MM.1S (cell line): Measurements from ENCODE around the gene PPP4R2.

Experiments
- CTCF ChIP-seq: fragments of 300-600 bp; sonication (generic); IDR thresholded peaks from 2 replicates; pipeline ENCODE4 v1.5.1; 2016; ENCODE audit warnings: antibody characterized with exemption, low read length, mixed read lengths
- EZH2 ChIP-seq: fragments of 300-600 bp; sonication (generic); optimal IDR thresholded peaks from 2 replicates; pipeline ENCODE3; 2017; ENCODE audit warnings: low read depth, mild to moderate bottlenecking, antibody characterized with exemption, low read length, mixed read lengths
- EZH2phosphoT487 ChIP-seq: fragments of 300-600 bp; sonication (generic); IDR thresholded peaks from 2 replicates; pipeline ENCODE4 v1.6.1; 2018; ENCODE audit warnings: antibody characterized with exemption, low read length

DNA sequence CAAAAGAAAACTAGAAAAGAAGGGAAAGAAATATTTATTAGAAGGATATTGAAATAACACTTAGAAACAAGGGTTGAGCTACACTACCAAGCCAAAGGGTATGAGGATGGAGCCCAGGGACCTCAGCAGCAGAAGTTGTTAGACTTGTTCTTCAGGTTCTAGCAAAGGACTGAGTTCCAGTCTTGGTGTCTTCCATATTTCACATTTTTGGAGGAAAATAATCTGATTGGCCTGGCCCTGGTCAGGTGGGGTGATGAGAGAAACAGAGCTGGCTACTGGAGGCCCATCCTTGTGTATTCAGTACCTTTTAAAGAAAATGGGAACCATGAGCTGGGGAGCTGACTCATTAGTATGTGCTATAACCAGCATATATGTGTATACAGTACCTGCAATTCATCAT lies 28.2 kb downstream of the PPP4R2 start:
- TF ChIP-seq EZH2phosphoT487 (no peak), EZH2 (no peak), CTCF (no peak)
